GM12878 (cell line): ENCODE results near the gene BEAN1.

ENCODE experiments used
- CHD4 ChIP-seq: fragments of 200-600 bp; sonication (generic); IDR thresholded peaks from 2 replicates; pipeline ENCODE4 v1.6.1; 2016; ENCODE audit warnings: mild to moderate bottlenecking
- CTCF ChIP-seq, 3 experiments: IDR thresholded peaks in 2 of 3; conservative IDR thresholded peaks in 1 of 3; 2 replicates each; pipeline ENCODE4 v1.5.1; 2011; ENCODE audit warnings: low read depth in 3 of 3, low read length in 3 of 3, mild to moderate bottlenecking in 3 of 3, control low read depth in 2 of 3, moderate library complexity in 2 of 3, inconsistent platforms in 1 of 3, mixed read lengths in 1 of 3; ENCODE audit not compliant: control insufficient read depth in 2 of 3, insufficient read depth in 1 of 3; ENCODE audit errors: extremely low read depth in 1 of 3
- HDAC6 ChIP-seq: fragments of 200-600 bp; sonication (generic); IDR thresholded peaks from one replicate; pipeline ENCODE4 v1.8.0; 2017; ENCODE audit warnings: antibody characterized with exemption; ENCODE audit not compliant: unreplicated experiment
- MXI1 ChIP-seq: fragments of 150-350 bp; IDR thresholded peaks from 2 replicates; pipeline ENCODE4 v1.6.1; 2011; ENCODE audit warnings: low read depth, mild to moderate bottlenecking, inconsistent platforms, low read length, improper control_type of control experiment
- POLR2AphosphoS5 ChIP-seq: IDR thresholded peaks from 2 replicates; pipeline ENCODE4 v1.6.1; 2011; ENCODE audit warnings: mild to moderate bottlenecking, low read length, inconsistent platforms
- RCOR1 ChIP-seq: conservative IDR thresholded peaks from 2 replicates; pipeline ENCODE4 v1.6.1; 2012; ENCODE audit warnings: low read depth, low read length, improper control_type of control experiment
- SP1 ChIP-seq: IDR thresholded peaks from one replicate; pipeline ENCODE4 v1.6.1; 2011; ENCODE audit warnings: low read depth, low read length
- TAF1 ChIP-seq: IDR thresholded peaks from 2 replicates; pipeline ENCODE4 v1.6.1; 2011; ENCODE audit warnings: mild to moderate bottlenecking, low read depth, low read length, borderline replicate concordance
- TARDBP ChIP-seq: IDR thresholded peaks from 2 replicates; pipeline ENCODE4 v1.6.1; 2016; ENCODE audit warnings: borderline replicate concordance
- TCF12 ChIP-seq: IDR thresholded peaks from 2 replicates; pipeline ENCODE4 v1.6.1; 2011; ENCODE audit warnings: low read depth, mild to moderate bottlenecking, low read length
- USF2 ChIP-seq: IDR thresholded peaks from 2 replicates; pipeline ENCODE4 v1.6.1; 2011; ENCODE audit warnings: low read depth, low read length, improper control_type of control experiment, borderline replicate concordance
- ZBTB33 ChIP-seq: fragments of 450-650 bp; IDR thresholded peaks from 2 replicates; pipeline ENCODE4 v1.6.1; 2017; ENCODE audit warnings: mild to moderate bottlenecking
- ZNF217 ChIP-seq: fragments of 450-650 bp; IDR thresholded peaks from 2 replicates; pipeline ENCODE4 v1.6.1; 2017; ENCODE audit warnings: antibody characterized with exemption, mild to moderate bottlenecking

- TF ChIP-seq TCF12 (no peak), CHD4 (no peak), POLR2AphosphoS5 (no peak), TAF1 (no peak), CTCF (IDR thresholded peaks at IDR 0.05 in 2 of 3, conservative IDR thresholded peaks at IDR 0.05 in 1 of 3; ENCODE audit: control insufficient read depth in 2 of 3, extremely low read depth in 1 of 3, insufficient read depth in 1 of 3, low read depth in 3 of 3, low read length in 3 of 3) (no peak), RCOR1 (no peak), HDAC6 (no peak), TARDBP (no peak), ZBTB33 (no peak), MXI1 (no peak), ZNF217 (no peak), USF2 (no peak), SP1 (no peak)
Measured at GRCh38 chr16:66400503-66401380, 26.4 kb upstream of the BEAN1 start.
